Panc1 (cell line): ENCODE data around the gene ABHD12.

Experiments
- CTCF ChIP-seq: fragments of 450-650 bp; IDR thresholded peaks from 2 replicates; pipeline ENCODE4 v1.5.1; 2017; ENCODE audit warnings: mild to moderate bottlenecking
- POLR2AphosphoS5 ChIP-seq: IDR thresholded peaks from 2 replicates; pipeline ENCODE4 v1.6.1; 2012; ENCODE audit warnings: mild to moderate bottlenecking, low read depth, low read length, moderate library complexity

- TF ChIP-seq CTCF (no peak), POLR2AphosphoS5 (no peak)
These were observed 4.4 kb upstream of the ABHD12 start for GRCh38 chr20:25394996-25395395.
